ENCODE measurements around the gene SYT3.

Gene SYT3, protein sequence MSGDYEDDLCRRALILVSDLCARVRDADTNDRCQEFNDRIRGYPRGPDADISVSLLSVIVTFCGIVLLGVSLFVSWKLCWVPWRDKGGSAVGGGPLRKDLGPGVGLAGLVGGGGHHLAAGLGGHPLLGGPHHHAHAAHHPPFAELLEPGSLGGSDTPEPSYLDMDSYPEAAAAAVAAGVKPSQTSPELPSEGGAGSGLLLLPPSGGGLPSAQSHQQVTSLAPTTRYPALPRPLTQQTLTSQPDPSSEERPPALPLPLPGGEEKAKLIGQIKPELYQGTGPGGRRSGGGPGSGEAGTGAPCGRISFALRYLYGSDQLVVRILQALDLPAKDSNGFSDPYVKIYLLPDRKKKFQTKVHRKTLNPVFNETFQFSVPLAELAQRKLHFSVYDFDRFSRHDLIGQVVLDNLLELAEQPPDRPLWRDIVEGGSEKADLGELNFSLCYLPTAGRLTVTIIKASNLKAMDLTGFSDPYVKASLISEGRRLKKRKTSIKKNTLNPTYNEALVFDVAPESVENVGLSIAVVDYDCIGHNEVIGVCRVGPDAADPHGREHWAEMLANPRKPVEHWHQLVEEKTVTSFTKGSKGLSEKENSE

GRCh38 chr19:50639121-50640112 lies at the start of gene SYT3:
SYT3 (minus strand) TSS chr19:50639881; CDS start chr19:50637411, 2,470 bp downstream.
- DNase-seq: peak; percentile 5

DNA sequence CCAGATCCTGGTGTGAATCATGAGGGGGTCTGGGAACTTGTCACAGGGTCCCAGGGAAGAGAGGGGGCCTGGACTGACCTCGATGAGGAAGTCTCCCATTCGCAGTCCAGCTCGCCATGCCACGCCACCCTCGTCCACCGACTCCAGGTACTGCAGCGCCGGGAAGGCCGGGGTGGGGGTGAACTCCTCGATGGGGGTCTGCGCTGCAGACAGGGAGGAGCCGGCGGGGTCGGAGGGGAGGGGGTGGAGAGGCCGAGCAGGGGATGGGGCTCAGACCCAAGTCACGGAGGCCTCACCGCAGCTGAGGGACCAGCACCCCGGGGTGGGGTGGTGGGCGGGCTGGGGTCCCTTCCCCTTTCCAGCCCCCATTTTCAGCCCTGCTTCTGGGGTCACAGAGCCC lies 49.1 kb upstream of the SYT3 start:
- DNase-seq: no peak

GRCh38 chr19:50686310-50687032 lies 46.8 kb upstream of the SYT3 start:
- no peak for DNase-seq

DNA sequence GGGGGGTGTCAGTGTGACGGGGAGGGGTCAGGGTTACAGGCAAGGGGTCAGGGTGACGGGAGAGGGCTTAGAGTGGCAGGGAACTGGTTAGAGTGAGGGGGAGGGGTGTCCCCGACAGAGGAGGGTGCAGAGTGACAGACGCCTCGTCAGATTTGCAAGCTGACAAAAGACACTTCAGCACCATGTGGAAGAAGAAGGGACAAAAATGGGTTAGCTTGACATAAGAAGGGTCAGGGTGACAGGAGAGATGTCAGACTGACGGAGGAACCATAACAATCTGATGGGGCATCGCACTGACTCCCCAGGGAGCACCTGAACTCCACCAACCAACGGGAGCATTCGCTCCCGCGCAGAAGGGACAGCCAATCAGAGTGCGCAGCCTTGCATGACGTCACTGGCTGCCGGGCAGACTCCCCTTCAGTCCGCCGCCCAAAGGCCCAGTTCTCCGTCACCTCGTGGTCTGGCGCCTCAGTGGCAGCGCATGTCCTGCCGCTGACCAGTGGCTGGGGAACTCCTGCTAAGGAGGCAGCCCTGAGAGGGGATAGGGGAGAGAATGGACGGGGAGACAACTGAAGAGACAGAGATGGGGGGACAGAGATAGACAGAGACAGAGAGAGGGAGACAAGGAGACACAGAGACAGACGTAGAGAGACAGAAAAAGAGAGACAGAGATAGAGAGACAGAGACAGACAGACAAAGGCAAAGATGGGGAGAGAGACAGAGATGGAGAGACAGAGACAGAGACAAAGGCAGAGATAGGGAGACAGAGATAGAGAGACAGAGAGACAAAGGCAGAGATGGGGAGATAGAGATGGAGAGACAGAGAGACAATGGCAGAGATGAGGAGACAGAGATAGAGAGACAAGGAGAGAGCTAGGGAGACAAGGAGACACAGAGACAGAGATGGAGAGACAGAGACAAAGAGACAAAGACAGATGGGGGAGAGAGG lies 39.8 kb upstream of the SYT3 start:
- DNase-seq: peak; percentile 31

DNA sequence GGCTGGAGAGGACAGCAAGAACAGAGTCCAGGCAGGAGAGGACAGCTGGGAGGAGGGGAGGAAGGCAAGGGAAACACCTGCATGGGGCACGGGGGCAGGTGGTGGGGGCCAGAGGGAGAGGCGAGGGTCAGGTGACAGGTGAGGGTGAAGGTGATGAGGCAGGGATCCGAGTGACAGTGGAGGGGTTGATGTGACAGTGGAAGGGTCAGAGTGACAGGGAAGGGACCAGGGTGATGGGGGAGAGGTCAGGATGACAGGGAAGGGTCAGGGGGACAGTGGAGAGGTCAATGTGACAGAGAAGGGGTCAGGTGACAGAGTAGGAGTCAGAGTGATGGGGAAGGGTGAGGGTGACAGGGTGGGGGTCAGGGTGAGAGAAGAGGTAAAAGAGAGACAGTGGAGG lies 38.6 kb upstream of the SYT3 start:
- no peak for DNase-seq

DNA sequence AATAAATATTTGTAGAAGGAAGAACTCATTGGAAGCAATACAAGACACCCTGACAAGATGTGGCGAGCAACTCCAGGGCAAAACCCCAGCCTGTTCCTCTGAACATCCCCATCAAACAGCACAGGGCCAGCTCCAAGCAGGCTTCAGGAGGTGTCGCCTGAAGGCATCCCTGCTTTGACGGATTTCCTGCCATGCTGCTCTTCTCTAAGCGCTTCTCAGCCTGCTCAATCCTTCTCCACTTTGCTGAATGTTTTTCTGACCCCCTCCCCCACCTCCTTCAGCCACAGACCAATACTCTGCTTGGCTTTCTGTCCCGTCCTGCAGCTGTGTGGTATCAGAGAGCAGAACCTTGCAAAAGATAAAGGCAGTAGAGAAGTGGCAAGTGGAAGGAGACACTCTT lies 38.0 kb upstream of the SYT3 start:
- DNase-seq: no peak

- no peak for DNase-seq
These were observed 37.0 kb upstream of the SYT3 start for GRCh38 chr19:50676625-50677197.

DNA sequence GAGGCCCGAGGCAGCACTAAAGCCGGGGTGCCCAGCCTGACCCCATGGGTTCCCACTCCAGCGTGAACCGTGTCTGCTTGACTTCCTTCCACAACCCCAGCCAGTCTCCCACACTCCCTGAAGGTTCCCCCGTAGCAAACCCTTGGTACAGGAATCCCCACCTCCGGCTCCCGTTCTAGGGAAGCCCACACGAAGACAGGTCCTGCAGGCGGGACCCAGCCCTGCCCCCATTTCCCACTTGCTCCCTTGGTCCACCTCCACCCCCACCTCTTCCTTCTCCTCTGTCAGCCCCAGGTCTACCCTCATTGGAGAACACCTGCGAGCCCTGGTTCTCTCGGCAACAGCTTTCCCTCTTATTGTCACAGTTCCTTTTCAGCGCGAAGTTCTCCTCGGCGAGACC lies 33.4 kb upstream of the SYT3 start:
- no peak for DNase-seq

GRCh38 chr19:50670102-50670380 lies 30.4 kb upstream of the SYT3 start:
- no peak for DNase-seq

- no peak for DNase-seq
These were observed 29.8 kb upstream of the SYT3 start for GRCh38 chr19:50669302-50670101.

- DNase-seq: no peak
These were observed 29.2 kb upstream of the SYT3 start for GRCh38 chr19:50668879-50669278.

- no peak for DNase-seq
These were observed 28.7 kb upstream of the SYT3 start for GRCh38 chr19:50668416-50668815.

DNA sequence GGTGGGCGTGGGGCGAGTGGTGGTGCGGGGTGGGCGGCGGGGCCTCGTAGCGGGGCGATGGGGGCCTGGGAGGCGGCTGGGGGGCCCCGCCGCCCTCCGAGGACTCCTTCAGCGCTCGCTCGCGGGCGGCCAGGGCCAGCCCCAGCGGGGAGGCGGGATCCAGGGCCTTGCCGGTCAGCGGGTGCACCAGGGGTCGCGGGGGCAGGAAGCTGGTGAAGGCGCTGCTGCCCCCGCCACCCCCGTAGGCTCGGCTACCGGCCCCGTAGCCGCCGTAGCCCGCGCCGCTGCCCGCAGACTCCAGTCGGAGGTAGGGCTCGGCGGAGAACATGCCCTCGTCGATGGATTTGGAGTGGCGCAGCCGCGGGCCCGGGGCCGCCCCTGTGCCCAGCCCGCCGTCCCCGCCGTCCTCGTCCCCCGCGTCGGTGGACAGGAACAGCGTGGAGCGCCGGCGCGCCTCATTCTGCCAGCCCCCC lies 28.1 kb upstream of the SYT3 start:
- no peak for DNase-seq

GRCh38 chr19:50667177-50667758 lies 27.6 kb upstream of the SYT3 start:
- DNase-seq: no peak

DNA sequence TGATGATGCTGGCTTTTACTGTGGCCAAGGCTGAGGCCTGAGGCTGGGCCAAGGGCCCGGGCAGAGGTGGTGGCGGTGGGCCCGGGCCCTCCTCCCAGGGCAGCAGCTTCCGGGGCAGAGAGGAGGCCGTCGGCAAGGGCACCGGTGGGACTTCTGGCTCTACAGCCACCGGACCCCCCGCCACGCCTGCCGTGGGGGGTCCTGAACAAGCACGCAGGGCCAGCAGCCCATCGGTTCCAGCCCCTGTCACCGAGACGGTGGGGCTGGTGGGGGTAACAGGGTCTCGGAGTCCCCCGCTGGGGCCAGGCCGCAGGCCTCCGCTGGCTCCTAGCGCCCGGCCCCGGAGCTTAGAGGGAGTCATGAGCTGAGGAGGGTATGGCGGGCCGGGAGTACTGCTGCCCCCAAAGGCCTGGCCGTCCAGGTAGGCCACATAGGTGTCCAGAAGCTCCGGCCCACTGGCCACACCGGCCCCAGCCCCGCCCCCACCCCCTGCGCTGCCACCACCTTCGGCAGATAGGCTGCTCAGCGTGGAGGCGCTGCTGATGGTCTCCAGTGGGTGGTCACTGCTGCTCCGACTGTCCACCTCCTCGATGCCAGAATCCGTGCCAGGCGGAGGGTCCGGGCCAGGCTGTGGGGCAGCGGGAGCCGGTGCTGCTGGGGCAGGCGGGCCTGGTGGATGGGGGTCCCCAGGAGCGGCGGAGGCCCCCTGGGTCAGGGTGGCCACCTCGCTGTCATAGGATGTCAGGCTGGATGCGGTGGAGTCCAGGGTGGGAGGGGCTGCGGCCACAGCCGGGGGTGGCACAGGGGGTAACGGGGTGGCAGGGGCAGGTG lies 26.9 kb upstream of the SYT3 start:
- no peak for DNase-seq

DNA sequence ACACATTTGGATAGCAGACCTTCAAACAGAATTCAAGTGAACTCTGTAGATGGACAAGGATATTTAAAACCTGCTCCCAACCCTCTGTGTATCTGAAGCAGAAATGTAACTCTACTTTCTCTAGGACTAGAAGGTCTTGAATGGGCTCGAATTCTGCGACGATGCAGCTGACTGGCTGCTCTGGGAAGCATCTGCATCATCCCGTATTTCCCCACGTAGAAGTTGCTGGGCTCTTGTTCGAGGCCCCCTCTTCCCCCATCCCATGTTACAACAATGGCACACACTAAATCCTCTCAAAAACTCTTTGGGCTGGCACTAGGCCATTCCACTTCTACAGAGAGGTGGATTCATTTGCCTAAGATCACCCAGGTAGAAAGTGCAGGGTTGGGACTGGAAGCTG lies 24.5 kb upstream of the SYT3 start:
- no peak for DNase-seq

DNA sequence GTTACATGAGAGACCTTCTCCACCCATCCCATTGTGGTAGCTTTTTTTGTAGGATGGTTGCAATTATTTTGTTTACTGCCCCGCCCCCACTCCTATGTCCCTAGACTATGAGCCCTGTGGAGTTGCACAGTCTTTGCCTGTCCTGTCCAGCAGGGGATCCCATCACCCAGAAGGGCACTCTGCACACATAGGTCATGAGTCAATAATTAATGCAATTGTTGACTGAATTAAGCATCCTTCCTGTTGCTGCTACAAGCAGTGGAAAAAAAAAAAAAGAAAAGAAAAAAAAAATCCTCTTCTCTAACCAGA lies 23.8 kb upstream of the SYT3 start:
- no peak for DNase-seq

DNA sequence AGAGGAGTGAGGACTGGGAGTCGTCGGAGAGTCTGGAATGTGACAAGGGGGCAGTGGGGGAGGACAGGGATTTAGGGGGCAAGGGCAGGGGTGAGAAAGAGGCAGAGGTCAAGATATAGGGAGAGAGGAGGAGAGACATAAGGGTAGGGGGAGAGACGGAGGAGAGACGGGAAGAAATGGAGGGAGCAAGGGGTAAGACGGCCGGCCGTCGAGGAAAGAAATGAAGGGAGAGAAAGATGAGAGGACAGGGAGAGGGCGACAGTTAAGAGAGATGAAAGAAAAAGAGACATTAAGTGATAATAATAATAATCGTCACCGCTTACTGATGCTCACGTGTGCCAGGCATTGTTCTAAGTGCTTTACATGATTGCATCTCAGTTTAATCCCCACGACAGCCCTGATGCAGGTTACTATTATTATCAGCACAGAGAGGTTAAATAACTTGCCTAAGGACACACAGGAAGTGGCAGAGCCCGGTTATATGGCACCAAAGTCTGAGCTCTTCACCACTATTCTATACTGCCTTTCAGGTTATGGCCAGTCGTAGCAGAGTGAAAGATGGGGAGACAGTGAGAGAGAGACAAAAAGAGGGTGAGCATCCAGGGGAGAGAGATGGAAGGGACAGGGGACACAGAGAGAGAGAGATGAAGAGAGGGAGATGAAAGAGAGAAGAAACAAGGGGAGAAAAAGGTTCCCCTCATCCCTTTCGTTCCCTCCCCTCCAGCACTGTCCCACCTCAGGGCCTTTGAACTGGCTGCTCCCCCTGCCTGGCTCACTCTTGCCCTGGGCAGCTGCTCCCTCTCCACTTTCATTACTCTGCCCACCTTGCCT lies 23.2 kb upstream of the SYT3 start:
- DNase-seq: no peak
